HepG2 (cell line): ENCODE results near the gene HNRNPM. TPM values are rescaled to one million over a fixed set of nuclear protein-coding genes. Genes with fewer than 3 reads are reported as not detected.
A peak's percentile ranks its signal among the peaks of the same experiment; 100 is the strongest.

Experiments used
- ATF1 ChIP-seq: IDR thresholded peaks from 2 replicates; pipeline ENCODE4 v1.6.1; 2016; ENCODE audit warnings: mild to moderate bottlenecking, control low read depth
- CREB3 ChIP-seq: sonication (generic); formaldehyde crosslinking; IDR thresholded peaks from 2 replicates; pipeline ENCODE4 v1.5.0; 2020; ENCODE audit warnings: missing genetic modification reagents
- ETV5 ChIP-seq: IDR thresholded peaks from 2 replicates; pipeline ENCODE4 v1.6.1; 2018; ENCODE audit warnings: missing biosample characterization, missing genetic modification reagents, inconsistent platforms, borderline replicate concordance
- FIP1L1 ChIP-seq: fragments of 200-400 bp; formaldehyde crosslinking; IDR thresholded peaks from 2 replicates; pipeline ENCODE4 v1.6.1; 2018; ENCODE audit warnings: low read depth, mild to moderate bottlenecking, low read length, moderate library complexity, borderline replicate concordance; ENCODE audit not compliant: insufficient read depth
- FOXP4 ChIP-seq: sonication (generic); formaldehyde crosslinking; IDR thresholded peaks from 2 replicates; pipeline ENCODE4 v1.4.0; 2020; ENCODE audit warnings: missing genetic modification reagents
- HDAC2 ChIP-seq: sonication (generic); formaldehyde crosslinking; IDR thresholded peaks from 2 replicates; pipeline ENCODE4 v1.4.0; 2020; ENCODE audit warnings: missing genetic modification reagents
- HOXA3 ChIP-seq: sonication (generic); formaldehyde crosslinking; IDR thresholded peaks from 2 replicates; pipeline ENCODE4 v1.5.0; 2020; ENCODE audit warnings: missing genetic modification reagents
- MTA1 ChIP-seq: sonication (generic); formaldehyde crosslinking; IDR thresholded peaks from 2 replicates; pipeline ENCODE4 v1.4.0; 2020; ENCODE audit warnings: missing genetic modification reagents, mild to moderate bottlenecking, borderline replicate concordance
- NR1H2 ChIP-seq: sonication (generic); formaldehyde crosslinking; IDR thresholded peaks from 2 replicates; pipeline ENCODE4 v1.8.1; 2022; ENCODE audit warnings: low read depth, missing genetic modification reagents, borderline replicate concordance
- ONECUT2 ChIP-seq: sonication (generic); formaldehyde crosslinking; IDR thresholded peaks from 2 replicates; pipeline ENCODE4 v1.4.0; 2020; ENCODE audit warnings: missing genetic modification reagents
- SAFB2 ChIP-seq: sonication (generic); formaldehyde crosslinking; IDR thresholded peaks from 2 replicates; pipeline ENCODE4 v1.5.1; 2020; ENCODE audit warnings: missing genetic modification reagents, low read depth, mild to moderate bottlenecking, borderline replicate concordance
- STAT5B ChIP-seq: sonication (generic); formaldehyde crosslinking; IDR thresholded peaks from 2 replicates; pipeline ENCODE4 v1.4.0; 2020; ENCODE audit warnings: missing genetic modification reagents
- TSC22D2 ChIP-seq: sonication (generic); formaldehyde crosslinking; IDR thresholded peaks from 2 replicates; pipeline ENCODE4 v1.5.1; 2020; ENCODE audit warnings: missing genetic modification reagents, mild to moderate bottlenecking, borderline replicate concordance
- ZKSCAN5 ChIP-seq: sonication (generic); formaldehyde crosslinking; IDR thresholded peaks from 2 replicates; pipeline ENCODE4 v1.5.1; 2020; ENCODE audit warnings: mild to moderate bottlenecking, missing genetic modification reagents
- ZNF12 ChIP-seq: sonication (generic); formaldehyde crosslinking; IDR thresholded peaks from 2 replicates; pipeline ENCODE4 v1.5.0; 2020; ENCODE audit warnings: missing genetic modification reagents
- ZNF24 ChIP-seq: fragments of 450-650 bp; IDR thresholded peaks from 2 replicates; pipeline ENCODE4 v1.6.1; 2017; ENCODE audit warnings: antibody characterized with exemption, mild to moderate bottlenecking
- ZNF335 ChIP-seq: sonication (generic); formaldehyde crosslinking; IDR thresholded peaks from 2 replicates; pipeline ENCODE4 v1.4.0; 2020; ENCODE audit warnings: missing genetic modification reagents
- ZNF558 ChIP-seq: sonication (generic); formaldehyde crosslinking; IDR thresholded peaks from 2 replicates; pipeline ENCODE4 v1.9.0; 2022; ENCODE audit warnings: mild to moderate bottlenecking, missing genetic modification reagents, borderline replicate concordance
- ZNF567 ChIP-seq: sonication (generic); formaldehyde crosslinking; IDR thresholded peaks from 2 replicates; pipeline ENCODE4 v1.8.1; 2023; ENCODE audit warnings: mild to moderate bottlenecking, missing genetic modification reagents, borderline replicate concordance
- ZNF619 ChIP-seq: sonication (generic); formaldehyde crosslinking; IDR thresholded peaks from 2 replicates; pipeline ENCODE4 v1.4.0; 2020; ENCODE audit warnings: mild to moderate bottlenecking, missing genetic modification reagents
- ZNF672 ChIP-seq: sonication (generic); formaldehyde crosslinking; IDR thresholded peaks from 2 replicates; pipeline ENCODE4 v1.8.1; 2022; ENCODE audit warnings: missing genetic modification reagents
- ZNF737 ChIP-seq: sonication (generic); formaldehyde crosslinking; IDR thresholded peaks from 2 replicates; pipeline ENCODE4 v1.5.0; 2020; ENCODE audit warnings: missing genetic modification reagents, mild to moderate bottlenecking, borderline replicate concordance
- ZNF780A ChIP-seq: sonication (generic); formaldehyde crosslinking; IDR thresholded peaks from 2 replicates; pipeline ENCODE4 v1.8.0; 2022; ENCODE audit warnings: mild to moderate bottlenecking, missing genetic modification reagents, moderate library complexity
- ZSCAN21 ChIP-seq: sonication (generic); formaldehyde crosslinking; IDR thresholded peaks from 2 replicates; pipeline ENCODE4 v1.8.0; 2022; ENCODE audit warnings: mild to moderate bottlenecking, missing genetic modification reagents, moderate library complexity, borderline replicate concordance
- polyA plus RNA-seq, 8 experiments: library from polyadenylated mRNA; depleted of rRNA in 3 of 8; stranded (reverse) in 7 of 8; unstranded in 1 of 8; fragments of >200 nt; fragmentation: Illumina TruSeq in 4 of 8; extraction: Trizol in 4 of 8; gene quantifications; 2 replicates each; pipeline versions ENCODE4 v1.2.1 to v1.2.3, GENCODE V29; 2011 to 2016; ENCODE audit warnings: low read depth in 4 of 8, missing spikeins in 1 of 8, mixed read lengths in 1 of 8; ENCODE audit not compliant: insufficient read depth in 1 of 8
- total RNA-seq, 5 experiments: library from RNA; depleted of rRNA; stranded (reverse); fragments of >200 nt; fragmentation: Illumina TruSeq; extraction: Trizol; gene quantifications; 2 replicates each; pipeline ENCODE4 v1.2.3, GENCODE V29; 2016; ENCODE audit warnings: low read depth in 1 of 5
- TF ChIP-seq, protein P1 (sequence below): sonication (generic); formaldehyde crosslinking; IDR thresholded peaks from 2 replicates; pipeline ENCODE4 v1.8.1; 2022; ENCODE audit warnings: low read depth, mild to moderate bottlenecking, missing genetic modification reagents

The HNRNPM gene
- total and polyA plus RNA-seq, 2 of the 13 experiments (the other 11 are each of a cell fraction or from before 2014, with no cell fraction given) = 56.7 to 102 TPM

GRCh38 chr19:8513687-8514504 is 69.1 kb downstream of the HNRNPM start, which contains the start of gene ZNF414 (continued):
- TF ChIP-seq ZNF619 (CRISPR knock-in tag) = peak; percentile 70; the same call in 1 of the 2 replicates
- no peak for TF ChIP-seq FOXP4
- no peak for TF ChIP-seq TSC22D2 (CRISPR knock-in tag)
- TF ChIP-seq ZNF737 (CRISPR knock-in tag) = no peak
- TF ChIP-seq MTA1 = no peak; the same call in 1 of the 2 replicates
- no peak; the same call in 1 of the 2 replicates for TF ChIP-seq ZSCAN21 (CRISPR knock-in tag)
- no peak for TF ChIP-seq ONECUT2
- no peak for TF ChIP-seq ZKSCAN5 (CRISPR knock-in tag)
- no peak for TF ChIP-seq STAT5B
- TF ChIP-seq ZNF12 = peak; percentile 10; the same call in 1 of the 2 replicates
- TF ChIP-seq ZNF335 = no peak
- TF ChIP-seq, protein P1, sequence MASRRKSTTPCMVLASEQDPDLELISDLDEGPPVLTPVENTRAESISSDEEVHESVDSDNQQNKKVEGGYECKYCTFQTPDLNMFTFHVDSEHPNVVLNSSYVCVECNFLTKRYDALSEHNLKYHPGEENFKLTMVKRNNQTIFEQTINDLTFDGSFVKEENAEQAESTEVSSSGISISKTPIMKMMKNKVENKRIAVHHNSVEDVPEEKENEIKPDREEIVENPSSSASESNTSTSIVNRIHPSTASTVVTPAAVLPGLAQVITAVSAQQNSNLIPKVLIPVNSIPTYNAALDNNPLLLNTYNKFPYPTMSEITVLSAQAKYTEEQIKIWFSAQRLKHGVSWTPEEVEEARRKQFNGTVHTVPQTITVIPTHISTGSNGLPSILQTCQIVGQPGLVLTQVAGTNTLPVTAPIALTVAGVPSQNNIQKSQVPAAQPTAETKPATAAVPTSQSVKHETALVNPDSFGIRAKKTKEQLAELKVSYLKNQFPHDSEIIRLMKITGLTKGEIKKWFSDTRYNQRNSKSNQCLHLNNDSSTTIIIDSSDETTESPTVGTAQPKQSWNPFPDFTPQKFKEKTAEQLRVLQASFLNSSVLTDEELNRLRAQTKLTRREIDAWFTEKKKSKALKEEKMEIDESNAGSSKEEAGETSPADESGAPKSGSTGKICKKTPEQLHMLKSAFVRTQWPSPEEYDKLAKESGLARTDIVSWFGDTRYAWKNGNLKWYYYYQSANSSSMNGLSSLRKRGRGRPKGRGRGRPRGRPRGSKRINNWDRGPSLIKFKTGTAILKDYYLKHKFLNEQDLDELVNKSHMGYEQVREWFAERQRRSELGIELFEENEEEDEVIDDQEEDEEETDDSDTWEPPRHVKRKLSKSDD (CRISPR knock-in tag) = no peak
- peak; percentile 55; the same call in 1 of the 2 replicates for TF ChIP-seq HOXA3 (CRISPR knock-in tag)
- 0 out of 2 replicates have a peak, but pooled peaks have one; percentile 60 for TF ChIP-seq NR1H2 (CRISPR knock-in tag)
- TF ChIP-seq CREB3 (CRISPR knock-in tag) = no peak
- TF ChIP-seq ZNF567 (CRISPR knock-in tag) = no peak
- no peak for TF ChIP-seq ZNF780A (CRISPR knock-in tag)
- no peak; the same call in 1 of the 2 replicates for TF ChIP-seq ZNF558 (CRISPR knock-in tag)
- no peak for TF ChIP-seq ATF1 (CRISPR knock-in tag)
- no peak for TF ChIP-seq FIP1L1
- no peak for TF ChIP-seq ZNF672
- TF ChIP-seq HDAC2 (CRISPR knock-in tag) = no peak
- TF ChIP-seq SAFB2 = 0 out of 2 replicates have a peak, but pooled peaks have one; percentile 35
- TF ChIP-seq ZNF24 = no peak
- peak; percentile 57; the same call in 1 of the 2 replicates for TF ChIP-seq ETV5 (CRISPR knock-in tag)
